GM18499 (cell line): ENCODE results near the gene KL.

ENCODE experiments used
- ATAC-seq: cut with Tn5 transposase; IDR thresholded peaks from one replicate; pipeline ENCODE4 v1.9.1; 2021; ENCODE audit warnings: moderate number of reproducible peaks; ENCODE audit not compliant: insufficient read depth, unreplicated experiment

Gene KL

DNA sequence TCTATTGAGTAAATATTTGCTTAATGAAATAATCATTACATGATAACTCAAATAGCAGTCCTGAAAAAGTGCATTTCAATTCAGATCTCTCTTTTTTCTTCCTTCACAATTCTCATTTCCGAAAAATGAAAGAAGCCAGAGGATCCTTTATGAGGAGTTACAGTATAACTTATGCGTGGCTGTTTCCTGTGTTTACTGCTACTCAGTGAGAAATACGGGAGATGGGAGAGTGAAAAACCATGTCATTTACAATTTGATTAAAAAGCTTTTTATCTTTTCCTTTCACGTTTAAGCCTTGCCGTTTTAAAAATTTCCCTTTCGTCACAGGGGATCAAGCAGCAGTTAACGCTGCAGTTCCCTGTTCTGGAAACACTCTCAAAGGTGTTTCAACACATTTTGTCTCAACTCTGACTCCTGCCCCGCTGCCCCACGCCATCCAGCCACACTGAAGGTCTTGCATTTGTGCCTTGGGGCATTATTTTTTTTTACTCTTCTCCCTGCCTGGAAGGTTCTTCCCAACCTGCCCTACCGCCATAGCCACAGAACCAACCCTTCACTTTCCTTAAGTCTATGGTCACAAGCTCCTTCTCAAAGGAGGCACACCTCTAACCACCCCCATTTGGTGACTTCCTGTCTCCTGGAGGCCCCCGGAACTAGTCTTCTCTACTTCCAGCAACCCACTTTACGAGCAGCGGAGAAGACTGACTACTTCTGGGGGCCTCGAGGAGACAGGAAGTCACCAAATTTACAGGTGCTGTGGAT, 17.0 kb downstream of the KL start:
- ATAC-seq, result no peak

DNA sequence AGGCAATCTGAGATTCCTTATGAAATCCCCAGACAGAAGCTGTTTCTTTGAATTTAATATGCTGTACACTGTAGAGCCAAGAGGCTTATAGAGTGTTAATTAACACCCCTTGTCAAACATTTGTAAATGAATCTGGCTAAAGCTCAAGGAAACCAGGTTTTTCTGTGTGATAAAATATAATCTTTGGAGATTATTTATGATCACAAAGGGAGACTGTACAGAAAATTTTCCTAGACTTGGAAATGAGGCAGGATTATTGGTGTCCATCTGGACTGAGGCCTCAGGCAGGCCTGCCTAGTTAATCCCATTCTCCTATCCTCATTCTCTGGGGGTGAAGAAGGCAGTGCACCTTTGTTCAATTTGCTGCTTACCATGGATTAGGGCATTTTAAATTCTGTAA, 17.8 kb downstream of the KL start:
- ATAC-seq, result no peak

DNA sequence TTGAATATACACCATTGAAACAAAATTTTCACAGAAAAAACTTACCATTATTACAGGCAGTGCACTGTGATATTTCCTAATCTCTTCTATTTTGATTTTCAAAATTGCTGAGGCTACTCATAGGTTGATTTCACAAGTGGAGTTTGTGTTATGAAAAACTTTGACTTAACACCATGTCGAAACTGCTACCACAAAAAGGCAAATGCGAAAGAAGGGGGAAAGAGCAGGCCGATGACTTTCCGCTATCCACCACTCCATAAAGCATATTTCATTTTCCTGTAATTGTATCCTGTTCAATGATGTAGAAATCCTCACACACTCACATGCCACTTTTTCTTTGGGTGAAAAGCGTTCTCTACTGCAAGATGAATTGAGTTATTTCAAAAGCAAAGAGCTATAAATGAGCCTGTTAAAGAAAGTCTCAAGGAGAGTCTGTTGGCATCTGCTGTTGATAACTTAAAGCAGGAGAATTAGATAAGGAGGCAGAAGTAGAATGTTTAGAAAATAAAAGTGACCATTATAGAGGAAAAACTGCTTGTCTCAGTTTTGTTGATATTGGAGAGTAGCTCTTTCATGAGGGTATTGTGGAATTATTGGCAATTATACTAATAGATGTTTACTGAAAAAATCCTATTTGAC, 18.8 kb downstream of the KL start:
- no peak for ATAC-seq

DNA sequence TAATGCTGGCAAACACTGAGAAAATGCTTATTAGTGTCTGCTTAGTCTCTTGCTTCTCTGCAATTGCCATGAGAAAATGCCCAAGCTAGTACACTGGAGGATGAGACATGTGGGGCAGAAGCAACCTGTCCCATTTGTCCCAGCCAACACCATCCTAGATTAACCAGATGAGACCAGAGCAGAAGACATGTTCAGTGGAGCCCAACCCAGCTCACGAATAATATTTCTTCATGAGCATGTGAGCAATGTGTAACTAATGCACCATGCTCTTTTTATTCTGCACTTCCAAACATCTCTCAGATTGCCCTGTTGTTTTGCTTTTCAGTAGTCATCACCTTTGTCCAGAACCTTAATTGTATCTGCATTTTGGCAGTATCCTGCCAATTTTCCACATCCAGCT, 21.4 kb downstream of the KL start:
- no peak for ATAC-seq

DNA sequence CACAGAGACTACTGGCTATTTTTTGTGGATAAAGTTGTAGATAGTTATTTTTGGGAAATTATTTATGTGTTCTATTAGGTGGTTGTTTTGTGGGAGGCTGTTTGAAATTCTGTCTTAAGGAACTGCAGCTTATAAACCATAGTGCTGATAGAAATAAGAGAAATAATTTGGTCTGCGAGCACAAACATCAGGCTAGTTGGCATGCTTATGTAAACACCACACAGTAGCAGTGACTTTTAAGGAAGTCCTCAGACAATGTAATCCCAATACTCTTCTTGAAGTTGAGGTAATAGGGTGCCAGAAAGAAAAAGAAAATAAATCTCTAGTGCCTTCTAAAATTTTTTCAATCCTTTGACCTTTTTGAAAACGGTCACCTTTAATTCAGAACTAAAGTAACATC, 23.9 kb downstream of the KL start:
- ATAC-seq, result no peak

DNA sequence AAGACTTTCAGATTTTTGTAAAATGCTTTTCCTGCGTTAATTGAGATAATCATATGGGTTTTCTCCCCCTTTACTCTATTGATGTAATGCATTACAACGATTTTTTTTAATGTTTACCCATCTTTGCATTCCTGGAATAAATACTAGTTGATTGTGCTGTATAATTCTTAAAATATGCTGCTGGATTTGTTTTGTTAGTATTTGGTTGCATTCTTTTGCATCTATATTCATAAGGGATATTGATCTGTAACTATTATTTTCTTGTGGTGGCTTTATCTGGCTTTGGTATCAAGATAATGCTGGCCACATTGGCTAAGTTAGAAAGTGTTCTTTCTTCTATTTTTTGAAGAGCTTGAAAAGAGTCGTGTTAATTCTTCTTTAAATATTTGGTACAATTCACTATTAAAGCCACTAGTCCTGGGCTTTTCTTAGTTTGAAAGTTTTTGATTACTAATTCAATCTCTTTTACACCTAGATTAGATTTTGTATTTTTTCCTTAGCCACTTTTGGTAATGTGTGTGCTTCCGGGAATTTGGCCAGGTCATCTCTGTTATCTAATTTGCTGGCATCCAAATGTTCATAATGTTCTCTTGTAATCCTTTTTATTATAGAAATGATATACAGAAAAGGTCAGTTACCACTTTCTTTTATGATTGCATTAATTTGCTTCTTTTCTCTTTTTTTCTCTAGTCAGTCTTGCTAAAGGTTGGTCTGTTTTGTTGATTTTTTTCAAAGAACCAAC, 29.8 kb downstream of the KL start:
- no peak for ATAC-seq

DNA sequence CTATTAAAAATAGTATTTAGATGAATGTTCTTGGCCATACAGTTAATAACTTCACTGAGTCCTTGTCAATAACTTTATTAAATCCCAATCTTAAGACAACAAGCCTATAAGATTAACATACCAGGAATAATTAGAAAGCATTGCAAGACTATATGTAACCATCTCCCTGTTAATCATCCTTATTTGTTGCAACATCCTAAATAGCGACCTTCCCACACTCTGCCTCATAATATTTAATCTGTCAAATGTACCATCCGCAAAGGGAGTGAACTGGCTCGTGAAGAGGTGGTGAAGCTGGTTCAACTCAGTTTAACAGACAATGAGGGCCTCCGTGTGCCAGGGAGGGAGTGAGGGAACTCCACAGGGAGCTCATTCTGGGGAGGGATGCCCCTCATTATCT, 33.9 kb downstream of the KL start:
- no peak for ATAC-seq

DNA sequence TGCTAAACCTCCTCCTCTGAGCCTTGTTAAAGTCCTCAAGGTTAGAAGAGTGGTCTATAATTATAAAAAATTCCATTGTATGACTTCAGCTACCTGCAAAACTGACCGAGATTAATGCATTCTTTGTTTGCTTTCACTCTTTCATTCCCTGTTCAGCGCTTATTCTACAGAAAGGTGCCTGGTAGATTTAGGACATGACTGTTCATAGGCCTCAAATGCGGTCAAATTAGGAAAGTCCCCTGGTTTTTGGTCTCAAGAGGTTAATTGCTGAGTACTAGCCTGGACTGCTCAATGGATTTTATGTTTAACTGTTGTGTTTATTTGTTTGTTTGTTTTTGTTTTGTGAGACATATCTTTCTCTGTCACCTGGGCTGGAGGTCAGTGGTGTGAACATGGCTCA, 35.4 kb downstream of the KL start:
- no peak for ATAC-seq

DNA sequence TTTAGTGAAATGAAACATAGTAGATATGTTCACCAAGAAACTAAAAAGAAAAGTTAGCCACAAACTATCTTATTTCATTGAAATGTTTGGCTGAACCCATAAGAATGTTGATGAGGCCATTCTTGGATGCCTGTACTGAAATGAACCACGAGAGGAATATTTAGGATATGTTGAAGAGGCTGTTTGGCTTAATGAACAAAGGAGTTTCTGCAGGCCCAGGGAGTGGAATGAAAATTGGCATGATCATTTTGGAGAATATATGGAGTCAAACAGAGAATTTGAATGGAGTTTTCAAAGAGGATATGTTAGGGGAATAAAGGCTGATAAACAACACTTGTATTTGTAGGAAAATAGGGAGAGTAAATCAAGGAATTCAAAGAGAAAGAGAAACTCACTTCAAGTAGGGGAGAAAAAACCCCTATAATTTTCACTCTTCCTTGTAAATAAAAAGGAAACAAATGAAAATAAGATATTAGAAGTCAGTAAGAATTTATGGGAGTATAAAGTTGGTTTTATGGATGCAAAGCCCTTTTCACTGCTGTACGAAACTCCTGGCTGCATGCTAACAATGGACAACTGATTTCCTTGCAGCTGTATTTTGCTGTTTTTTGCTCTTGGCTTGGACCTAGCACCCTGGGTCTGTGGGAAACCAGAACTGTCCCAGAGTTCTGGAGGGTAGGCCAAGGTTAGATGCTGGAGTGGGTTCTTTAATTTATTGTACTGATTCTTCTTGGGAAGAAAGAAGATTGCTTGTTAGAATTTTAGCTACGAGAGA, 36.5 kb downstream of the KL start:
- ATAC-seq, result no peak

DNA sequence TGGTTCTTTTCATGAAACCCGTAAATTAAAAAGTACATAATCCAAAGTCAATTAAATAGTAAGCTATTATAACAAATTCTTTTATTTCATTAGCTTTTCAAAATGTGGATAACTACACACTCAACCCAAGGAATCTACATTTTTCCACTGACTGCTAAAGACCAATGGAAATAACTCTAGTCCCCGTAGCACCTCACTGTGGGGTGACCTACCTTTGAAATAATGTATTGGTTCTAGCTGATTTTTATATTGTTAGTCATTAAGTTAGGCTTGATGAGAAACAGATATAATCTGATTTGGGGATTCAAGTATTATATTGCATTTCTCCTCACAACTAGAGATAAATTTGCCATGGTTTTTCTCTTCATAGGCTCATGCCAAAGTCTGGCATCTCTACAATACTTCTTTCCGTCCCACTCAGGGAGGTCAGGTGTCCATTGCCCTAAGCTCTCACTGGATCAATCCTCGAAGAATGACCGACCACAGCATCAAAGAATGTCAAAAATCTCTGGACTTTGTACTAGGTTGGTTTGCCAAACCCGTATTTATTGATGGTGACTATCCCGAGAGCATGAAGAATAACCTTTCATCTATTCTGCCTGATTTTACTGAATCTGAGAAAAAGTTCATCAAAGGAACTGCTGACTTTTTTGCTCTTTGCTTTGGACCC, 37.3 kb downstream of the KL start:
- no peak for ATAC-seq

DNA sequence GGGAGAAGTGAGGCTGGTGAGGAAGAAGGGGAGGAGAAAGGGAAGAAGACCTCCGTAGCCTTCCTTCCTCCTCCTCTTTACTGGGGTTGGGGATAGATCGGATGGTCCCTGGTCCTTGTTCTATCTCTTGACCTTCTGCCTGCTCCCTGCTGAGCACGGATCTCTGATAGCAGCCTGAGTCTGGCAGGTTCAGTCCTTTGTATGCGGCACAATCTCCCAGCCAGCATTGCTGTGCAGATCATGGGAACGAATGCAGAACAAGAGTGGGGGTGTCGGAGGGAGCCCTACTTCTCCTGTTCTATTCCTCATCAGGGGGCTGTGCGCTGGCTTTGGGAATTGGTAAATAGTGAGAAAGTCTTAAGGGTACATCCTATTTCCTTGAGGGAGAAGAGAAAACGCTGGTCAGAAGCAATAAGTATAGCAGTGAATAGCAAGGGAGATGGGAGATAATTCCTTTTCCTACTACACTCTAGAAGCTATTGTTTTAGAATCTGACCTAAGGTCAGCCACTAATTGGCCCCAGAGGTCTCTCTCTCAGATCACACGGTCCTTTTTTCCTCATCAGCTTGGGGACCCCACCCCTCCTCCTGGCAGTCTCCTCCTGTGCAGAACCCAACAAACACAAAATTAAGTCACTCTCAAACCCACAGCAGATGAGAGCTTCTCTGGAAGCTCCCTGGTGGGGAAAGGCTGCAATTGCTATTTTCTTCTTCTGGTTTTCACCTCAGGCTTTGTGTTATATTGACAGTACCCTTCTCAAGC, 41.0 kb downstream of the KL start:
- ATAC-seq, result no peak

DNA sequence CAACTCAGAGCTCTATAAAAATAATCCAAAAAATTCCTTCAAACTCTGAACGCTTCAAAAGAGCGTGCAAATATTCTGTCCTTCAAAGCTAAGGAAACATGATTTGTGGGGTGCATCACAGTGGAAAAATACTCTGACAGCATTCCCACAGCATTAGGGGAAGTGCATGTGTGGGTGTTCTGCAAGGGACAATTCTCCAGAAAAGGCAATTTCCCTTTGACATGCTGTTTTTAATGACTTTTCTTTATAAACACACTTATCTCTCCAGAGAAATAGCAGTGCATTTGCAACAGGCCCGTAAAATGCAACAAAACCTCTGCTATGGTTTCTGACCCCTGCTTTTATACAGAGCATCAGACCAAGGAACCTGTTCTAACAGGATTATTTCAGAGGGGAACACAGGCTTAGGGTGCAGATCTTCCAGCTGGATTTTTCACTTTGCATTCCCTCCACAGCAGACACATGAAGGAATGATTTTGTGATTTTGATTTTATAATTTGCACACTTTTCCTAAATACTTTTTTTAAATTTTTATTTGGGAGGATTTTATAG, 42.6 kb downstream of the KL start:
- no peak for ATAC-seq

DNA sequence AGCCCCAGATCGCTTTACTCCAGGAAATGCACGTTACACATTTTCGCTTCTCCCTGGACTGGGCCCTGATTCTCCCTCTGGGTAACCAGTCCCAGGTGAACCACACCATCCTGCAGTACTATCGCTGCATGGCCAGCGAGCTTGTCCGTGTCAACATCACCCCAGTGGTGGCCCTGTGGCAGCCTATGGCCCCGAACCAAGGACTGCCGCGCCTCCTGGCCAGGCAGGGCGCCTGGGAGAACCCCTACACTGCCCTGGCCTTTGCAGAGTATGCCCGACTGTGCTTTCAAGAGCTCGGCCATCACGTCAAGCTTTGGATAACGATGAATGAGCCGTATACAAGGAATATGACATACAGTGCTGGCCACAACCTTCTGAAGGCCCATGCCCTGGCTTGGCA, 44.6 kb downstream of the KL start:
- ATAC-seq, result no peak

DNA sequence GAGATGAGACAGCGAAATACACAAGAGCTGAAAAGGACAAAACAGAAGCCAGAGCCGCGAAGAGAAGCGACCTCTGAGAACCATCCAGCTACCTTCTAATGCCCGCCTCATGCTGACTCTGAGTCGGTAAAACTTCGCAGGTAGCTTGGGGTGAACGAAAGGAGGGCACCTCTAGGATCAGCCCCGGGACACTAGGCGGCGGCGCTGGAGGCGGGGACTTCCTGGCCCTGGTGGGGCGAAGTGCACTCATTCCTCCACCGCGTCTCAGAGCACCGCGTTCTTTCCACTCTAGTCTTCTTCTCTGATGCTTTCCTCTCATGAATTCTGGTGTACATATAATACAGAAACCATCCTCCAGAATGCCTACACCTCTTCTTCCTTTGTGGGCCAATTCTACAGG, 50.1 kb downstream of the KL start:
- no peak for ATAC-seq

DNA sequence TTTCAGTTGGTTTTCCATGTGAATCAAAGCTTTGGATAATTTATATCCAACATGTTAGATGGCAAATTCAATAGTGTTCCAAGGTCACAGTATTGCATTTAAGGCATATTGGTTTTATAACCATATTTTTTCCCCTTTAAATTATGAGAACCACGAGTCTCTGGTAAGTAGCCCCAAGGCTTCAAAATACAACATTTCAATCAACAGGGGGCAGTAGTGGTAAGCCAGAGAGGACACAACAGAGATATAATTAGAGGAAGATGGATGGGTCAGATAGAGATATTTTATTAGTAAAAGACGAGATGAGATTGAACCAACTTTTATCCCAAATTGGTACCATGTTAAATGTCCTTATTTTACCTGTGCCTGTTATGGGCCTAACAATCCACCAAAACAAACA, 53.1 kb downstream of the KL start:
- no peak for ATAC-seq

DNA sequence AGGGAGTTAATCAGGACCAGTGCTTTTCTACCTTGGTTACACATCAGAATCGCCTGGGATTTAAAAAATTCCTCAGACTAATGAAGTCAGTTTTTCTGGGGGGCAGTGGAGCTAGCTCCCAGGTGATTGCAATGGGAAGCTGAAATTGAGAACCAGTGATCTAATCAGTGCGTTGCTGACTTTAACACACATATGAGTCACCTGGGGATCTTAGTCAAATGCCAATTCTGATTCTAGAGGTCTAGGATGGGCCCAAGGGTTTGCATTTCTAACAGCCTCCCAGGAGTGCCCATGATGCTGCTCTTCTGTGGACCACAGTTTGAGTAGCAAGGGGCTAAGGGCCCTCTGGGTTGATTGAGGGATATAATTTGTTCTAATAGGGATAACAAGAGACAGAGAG, 54.5 kb downstream of the KL start:
- ATAC-seq, result no peak

DNA sequence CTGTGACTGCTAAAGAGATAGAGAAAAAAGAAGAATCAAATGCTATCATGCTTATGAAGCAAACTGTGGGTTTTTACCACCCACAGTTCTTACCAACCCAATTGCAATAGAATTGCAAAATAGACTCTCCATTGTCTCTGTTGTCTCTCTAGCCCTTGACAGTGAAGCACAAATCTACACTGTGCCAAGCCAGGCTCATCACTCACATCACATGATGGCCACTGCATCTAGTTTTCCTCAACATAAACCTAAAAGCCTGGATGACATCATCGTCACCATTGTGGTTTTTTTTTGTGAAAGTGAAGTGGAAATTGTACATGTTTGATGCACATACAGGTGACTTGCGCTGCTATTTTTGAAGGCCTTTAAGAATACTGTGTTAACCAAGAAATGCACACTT, 56.1 kb downstream of the KL start:
- ATAC-seq, result no peak

DNA sequence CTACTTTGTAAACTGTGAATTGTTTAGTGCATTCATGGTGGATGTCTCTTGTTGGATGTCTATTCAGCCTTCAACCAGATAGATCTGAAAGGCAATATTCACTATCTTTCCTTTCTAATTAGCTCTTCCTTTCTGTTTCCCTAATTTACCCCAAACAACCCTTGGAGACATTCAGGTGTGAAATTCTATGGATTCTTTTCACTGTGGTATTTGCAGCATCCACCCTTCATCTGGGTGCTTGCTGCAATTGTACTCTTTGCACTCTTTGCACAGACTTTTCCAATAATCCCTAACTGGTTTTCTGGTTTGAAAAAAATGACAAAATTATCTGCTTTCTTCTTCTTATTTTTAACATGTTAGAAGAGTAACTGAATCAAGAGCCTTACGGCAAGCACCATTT, 56.5 kb downstream of the KL start:
- ATAC-seq, result no peak

DNA sequence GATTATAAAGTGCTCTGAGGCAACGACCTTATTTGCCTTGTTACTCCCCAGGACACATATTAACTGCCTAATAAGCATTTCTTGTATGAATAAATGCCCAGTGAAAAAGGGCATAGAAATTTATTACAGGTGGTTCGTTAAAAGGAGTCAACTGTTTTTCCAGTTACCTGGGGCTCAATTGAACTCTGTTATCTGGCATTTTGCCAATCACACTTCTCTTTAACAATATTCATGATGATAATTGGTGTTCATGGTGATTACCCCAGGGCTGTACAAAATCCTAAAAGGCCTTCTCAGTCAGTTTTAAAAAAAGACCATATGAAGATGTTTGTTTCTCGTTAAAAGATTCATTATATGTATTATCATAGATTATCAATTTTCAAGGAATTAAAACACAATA, 57.1 kb downstream of the KL start:
- no peak for ATAC-seq
